Fibroblast of lung (primary cell): Measurements from ENCODE around the gene UBE2S. TPM values are rescaled to one million over a fixed set of nuclear protein-coding genes. Genes with fewer than 3 reads are reported as not detected.

Source experiments
- DNase-seq, 2 donors: peaks; one replicate each; pipeline versions ENCODE4 v3.0.0 to v3.0.0-alpha.2; 2010; ENCODE audit warnings: low read depth in 2 of 2
- H2AFZ ChIP-seq: 2 replicates; pipeline ENCODE4 v1.5.1; 2012; ENCODE audit warnings: low read length, control low read depth, inconsistent platforms
- H3K27ac ChIP-seq: 2 replicates; pipeline ENCODE4 v1.5.1; 2011; ENCODE audit warnings: low read length, control low read depth; ENCODE audit not compliant: insufficient read depth
- H3K27me3 ChIP-seq: 2 replicates; pipeline ENCODE4 v1.5.1; 2011; ENCODE audit warnings: mild to moderate bottlenecking, low read length; ENCODE audit not compliant: control insufficient read depth, insufficient read depth
- H3K36me3 ChIP-seq: 2 replicates; pipeline ENCODE4 v1.5.1; 2011; ENCODE audit warnings: low read length; ENCODE audit not compliant: control insufficient read depth, insufficient read depth
- H3K4me1 ChIP-seq: 2 replicates; pipeline ENCODE4 v1.5.1; 2011; ENCODE audit warnings: low read length; ENCODE audit not compliant: control insufficient read depth, insufficient read depth; ENCODE audit errors: extremely low read depth
- H3K4me2 ChIP-seq: 2 replicates; pipeline ENCODE4 v1.5.1; 2011; ENCODE audit warnings: low read length, control low read depth; ENCODE audit not compliant: insufficient read depth; ENCODE audit errors: extremely low read depth
- H3K4me3 ChIP-seq, 4 experiments: fragments of 200-600 bp in 1 of 4; sonication (generic) in 1 of 4; replicated peaks in 1 of 4; 2 replicates each; pipeline ENCODE4 v1.5.1; 2011 to 2016; ENCODE audit warnings: low read length in 4 of 4, low read depth in 3 of 4, mild to moderate bottlenecking in 3 of 4, control low read depth in 2 of 4, inconsistent platforms in 1 of 4, mixed read lengths in 1 of 4; ENCODE audit not compliant: insufficient read depth in 1 of 4; ENCODE audit errors: control extremely low read depth in 1 of 4
- H3K79me2 ChIP-seq: 2 replicates; pipeline ENCODE4 v1.5.1; 2012; ENCODE audit warnings: mild to moderate bottlenecking, low read length, inconsistent platforms; ENCODE audit not compliant: control insufficient read depth, insufficient read depth
- H3K9ac ChIP-seq: 2 replicates; pipeline ENCODE4 v1.5.1; 2011; ENCODE audit warnings: mild to moderate bottlenecking, low read length, control low read depth; ENCODE audit not compliant: insufficient read depth
- H3K9me3 ChIP-seq: 2 replicates; pipeline ENCODE4 v1.5.1; 2012; ENCODE audit warnings: low read depth, low read length; ENCODE audit not compliant: control insufficient read depth, insufficient read depth
- H4K20me1 ChIP-seq: 2 replicates; pipeline ENCODE4 v1.5.1; 2011; ENCODE audit warnings: low read length; ENCODE audit not compliant: control insufficient read depth, insufficient read depth; ENCODE audit errors: extremely low read depth
- CTCF ChIP-seq, 2 donors: IDR thresholded peaks in 1 of 2; conservative IDR thresholded peaks in 1 of 2; 1 replicate in 1 of 2; 2 replicates in 1 of 2; pipeline ENCODE4 v1.5.1; 2011 to 2012; ENCODE audit warnings: low read length in 2 of 2, control low read depth in 1 of 2, inconsistent platforms in 1 of 2, low read depth in 1 of 2, mild to moderate bottlenecking in 1 of 2
- EZH2 ChIP-seq: IDR thresholded peaks from 2 replicates; pipeline ENCODE4 v1.5.1; 2012; ENCODE audit warnings: low read length, control low read depth, mild to moderate bottlenecking; ENCODE audit errors: missing control alignments
- polyA plus RNA-seq, 2 donors: library from polyadenylated mRNA; depleted of rRNA in 1 of 2; stranded (reverse) in 1 of 2; unstranded in 1 of 2; fragments of >200 nt; gene quantifications; 2 replicates each; pipeline ENCODE4 v1.2.1, GENCODE V29; 2011 to 2012; ENCODE audit warnings: missing spikeins in 1 of 2
- total RNA-seq: library from RNA; depleted of rRNA; stranded (reverse); fragments of >200 nt; gene quantifications from 2 replicates; pipeline ENCODE4 v1.2.1, GENCODE V29; 2014

UBE2S gene
- total and polyA plus RNA-seq, 2 donors (not counting 1 experiment from before 2014, with no cell fraction given): 25.4 to 41.0 TPM

- Histone ChIP-seq H3K27me3 (no peaks in the 10 kb centered on the region), H3K9me3 (no peaks in the 10 kb centered on the region), H3K9ac (peak within 1 kb of the TSS; percentile 35), H3K4me2 (peak within 1 kb of the TSS; percentile 73), H3K4me3 (peak within 1 kb of the TSS; percentile 20 to 98 (median 60)), H3K4me1 (peaks cover 18% of the 10 kb centered on the region), H3K79me2 (peaks cover 36% of the 10 kb centered on the region), H3K27ac (peak within 1 kb of the TSS; percentile 87), H4K20me1 (peaks cover 3% of the 10 kb centered on the region), H3K36me3 (peaks cover 22% of the 10 kb centered on the region), H2AFZ (peak within 1 kb of the TSS; percentile 78)
- no peak for DNase-seq
- TF ChIP-seq EZH2: no peak
- no peak for TF ChIP-seq CTCF (conservative IDR thresholded peaks at IDR 0.05 in 1 of 2, IDR thresholded peaks at IDR 0.05 in 1 of 2; ENCODE audit: low read depth in 1 of 2, low read length in 2 of 2)
Observed at GRCh38 chr19:55384131-55384919, 23.3 kb downstream of the UBE2S start, which contains the start of gene TMEM238. Gene TMEM238 (minus strand): TSS chr19:55384292. CDS start chr19:55384259, 33 bp downstream.

- no peaks in the 10 kb centered on the region for H3K27me3 ChIP-seq
- no peaks in the 10 kb centered on the region for H3K9me3 ChIP-seq
- no peak for TF ChIP-seq CTCF (conservative IDR thresholded peaks at IDR 0.05 in 1 of 2, IDR thresholded peaks at IDR 0.05 in 1 of 2; ENCODE audit: low read depth in 1 of 2, low read length in 2 of 2)
- no peak for TF ChIP-seq EZH2
- DNase-seq: peak; percentile 69 to 71
- peak overlapping the region; percentile 35 for H3K9ac ChIP-seq
- H3K4me3 ChIP-seq: peak overlapping the region in 3 of 4 experiments; percentile 17 to 46 (median 25)
- peaks cover 3% of the 10 kb centered on the region for H4K20me1 ChIP-seq
- no peak overlapping the region for H3K27ac ChIP-seq
- peaks cover 14% of the 10 kb centered on the region for H3K36me3 ChIP-seq
- peaks cover 16% of the 10 kb centered on the region for H3K4me1 ChIP-seq
- peak overlapping the region; percentile 78 for H2AFZ ChIP-seq
- H3K4me2 ChIP-seq: peak overlapping the region; percentile 66
- peaks cover 28% of the 10 kb centered on the region for H3K79me2 ChIP-seq
Observed at GRCh38 chr19:55383279-55384130, 24.1 kb downstream of the UBE2S start.

- no peaks in the 10 kb centered on the region for H3K27me3 ChIP-seq
- no peak for TF ChIP-seq CTCF (conservative IDR thresholded peaks at IDR 0.05 in 1 of 2, IDR thresholded peaks at IDR 0.05 in 1 of 2; ENCODE audit: low read depth in 1 of 2, low read length in 2 of 2)
- TF ChIP-seq EZH2: no peak
- no peak overlapping the region for H3K4me3 ChIP-seq
- H3K4me1 ChIP-seq: peaks cover 9% of the 10 kb centered on the region
- H4K20me1 ChIP-seq: peaks cover under 1% of the 10 kb centered on the region
- no peak overlapping the region for H2AFZ ChIP-seq
- no peak overlapping the region for H3K4me2 ChIP-seq
- no peaks in the 10 kb centered on the region for H3K9me3 ChIP-seq
- H3K27ac ChIP-seq: no peak overlapping the region
- H3K36me3 ChIP-seq: peaks cover 6% of the 10 kb centered on the region
- DNase-seq: no peak
- no peak overlapping the region for H3K9ac ChIP-seq
- H3K79me2 ChIP-seq: peaks cover 18% of the 10 kb centered on the region
Observed at GRCh38 chr19:55382522-55383054, 25.0 kb downstream of the UBE2S start.
